Lower leg skin (tissue), 3 donors: ENCODE data around the gene ROGDI.

Experiments used
- CTCF ChIP-seq, 3 donors: fragments of 450-650 bp; IDR thresholded peaks; one replicate each; pipeline ENCODE4 v1.5.1; 2016; ENCODE audit warnings: antibody characterized with exemption in 3 of 3, mild to moderate bottlenecking in 3 of 3, moderate library complexity in 2 of 3
- POLR2A ChIP-seq, 2 donors: fragments of 450-650 bp; IDR thresholded peaks; one replicate each; pipeline ENCODE4 v1.6.1; 2016 to 2017; ENCODE audit warnings: antibody characterized with exemption in 2 of 2, mild to moderate bottlenecking in 1 of 2, moderate library complexity in 1 of 2

- TF ChIP-seq CTCF (IDR thresholded peaks at IDR 0.05) (no peak), POLR2A (IDR thresholded peaks at IDR 0.05) (no peak)
These were observed 53.6 kb downstream of the ROGDI start for GRCh38 chr16:4748682-4749411.
